GM10266 (cell line): Measurements from ENCODE around the gene SLC28A3.
"Not testable (repeated sequence)": the region's sequence is repeated elsewhere in the genome, so short reads cannot be mapped to it uniquely, and the experiment has no call there.

ENCODE experiments used
- DNase-seq: peaks from one replicate; pipeline ENCODE4 v3.0.0; 2012; ENCODE audit errors: extremely low spot score
- TF ChIP-seq, protein P1 (sequence below): IDR thresholded peaks from 2 replicates; pipeline ENCODE4 v1.5.1; 2012; ENCODE audit warnings: mild to moderate bottlenecking, low read depth; ENCODE audit not compliant: control insufficient read depth, insufficient read depth; ENCODE audit errors: missing control alignments

Gene SLC28A3

GRCh38 chr9:84381508-84381907, 41.0 kb upstream of the SLC28A3 start:
- no peak for DNase-seq
- TF ChIP-seq, protein P1, sequence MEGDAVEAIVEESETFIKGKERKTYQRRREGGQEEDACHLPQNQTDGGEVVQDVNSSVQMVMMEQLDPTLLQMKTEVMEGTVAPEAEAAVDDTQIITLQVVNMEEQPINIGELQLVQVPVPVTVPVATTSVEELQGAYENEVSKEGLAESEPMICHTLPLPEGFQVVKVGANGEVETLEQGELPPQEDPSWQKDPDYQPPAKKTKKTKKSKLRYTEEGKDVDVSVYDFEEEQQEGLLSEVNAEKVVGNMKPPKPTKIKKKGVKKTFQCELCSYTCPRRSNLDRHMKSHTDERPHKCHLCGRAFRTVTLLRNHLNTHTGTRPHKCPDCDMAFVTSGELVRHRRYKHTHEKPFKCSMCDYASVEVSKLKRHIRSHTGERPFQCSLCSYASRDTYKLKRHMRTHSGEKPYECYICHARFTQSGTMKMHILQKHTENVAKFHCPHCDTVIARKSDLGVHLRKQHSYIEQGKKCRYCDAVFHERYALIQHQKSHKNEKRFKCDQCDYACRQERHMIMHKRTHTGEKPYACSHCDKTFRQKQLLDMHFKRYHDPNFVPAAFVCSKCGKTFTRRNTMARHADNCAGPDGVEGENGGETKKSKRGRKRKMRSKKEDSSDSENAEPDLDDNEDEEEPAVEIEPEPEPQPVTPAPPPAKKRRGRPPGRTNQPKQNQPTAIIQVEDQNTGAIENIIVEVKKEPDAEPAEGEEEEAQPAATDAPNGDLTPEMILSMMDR, result no peak

- TF ChIP-seq, protein P1, result no peak
- no peak for DNase-seq
Observed at GRCh38 chr9:84379740-84380139, 39.2 kb upstream of the SLC28A3 start.

DNA sequence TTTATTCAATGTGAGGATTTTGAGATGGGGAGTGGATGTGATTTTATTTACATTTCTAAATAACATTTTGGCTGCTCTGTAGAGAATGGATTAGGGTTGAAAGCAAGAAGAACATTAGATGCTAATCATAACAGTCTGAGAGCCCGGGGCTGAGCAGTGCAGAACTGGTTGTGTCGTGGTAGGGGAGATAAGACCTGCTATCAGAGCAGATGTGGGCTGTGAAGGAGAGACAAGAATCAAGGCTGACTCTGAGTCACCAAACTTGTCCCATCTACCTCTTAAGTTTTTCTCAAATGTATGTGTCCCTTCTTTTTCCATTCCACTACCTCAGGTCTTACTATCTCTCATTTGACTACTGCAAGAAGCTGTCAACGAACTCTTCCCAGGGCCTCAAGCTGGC, 35.4 kb upstream of the SLC28A3 start:
- DNase-seq, result no peak
- TF ChIP-seq, protein P1, result no peak

- DNase-seq, result no peak
Observed at GRCh38 chr9:84374516-84374915, 34.0 kb upstream of the SLC28A3 start.

GRCh38 chr9:84374013-84374412, 33.5 kb upstream of the SLC28A3 start:
- no peak for DNase-seq
- TF ChIP-seq, protein P1, result no peak

More at GRCh38 chr9:84374516-84374915, 34.0 kb upstream of the SLC28A3 start:
- TF ChIP-seq, protein P1, result no peak

- TF ChIP-seq, protein P1, result no peak
- no peak for DNase-seq
Observed at GRCh38 chr9:84371737-84372136, 31.2 kb upstream of the SLC28A3 start.

GRCh38 chr9:84368601-84369000, 28.0 kb upstream of the SLC28A3 start:
- DNase-seq, result no peak
- TF ChIP-seq, protein P1, result no peak

DNA sequence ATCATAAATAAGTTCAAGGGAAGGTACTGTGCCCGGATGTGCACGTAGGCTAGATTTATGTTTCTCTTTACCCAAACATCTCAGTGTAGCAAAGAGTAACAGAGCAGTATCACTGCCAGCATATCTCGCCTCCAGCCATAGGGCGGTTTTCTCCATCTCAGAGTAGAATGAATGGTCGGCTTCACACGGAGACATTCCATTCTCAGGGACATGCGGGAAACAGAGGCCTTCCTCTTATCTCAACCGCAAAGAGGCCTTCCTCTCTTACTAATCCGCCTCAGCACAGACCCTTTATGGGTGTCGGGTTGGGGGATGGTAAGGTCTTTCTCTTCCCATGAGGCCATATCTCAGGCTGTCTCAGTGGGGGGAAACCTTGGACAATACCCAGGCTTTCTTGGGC, 27.2 kb upstream of the SLC28A3 start:
- not testable (repeated sequence) for DNase-seq
